NOMO-1 (cell line): ENCODE results near the gene DEPDC4.

Source experiments
- DNase-seq, 2 experiments: peaks; one replicate each; lab custom pipeline; 2025; ENCODE audit not compliant: unreplicated experiment in 2 of 2; lab: John Stamatoyannopoulos, UW

DEPDC4 gene

GRCh38 chr12:100219328-100220109, 47.4 kb downstream of the DEPDC4 start:
- DNase-seq: no peak

GRCh38 chr12:100216337-100216736, 50.5 kb downstream of the DEPDC4 start:
- no peak for DNase-seq

- DNase-seq: peak in 1 of 2 experiments; percentile 33
Observed at GRCh38 chr12:100215209-100215608, 51.7 kb downstream of the DEPDC4 start.

DNA sequence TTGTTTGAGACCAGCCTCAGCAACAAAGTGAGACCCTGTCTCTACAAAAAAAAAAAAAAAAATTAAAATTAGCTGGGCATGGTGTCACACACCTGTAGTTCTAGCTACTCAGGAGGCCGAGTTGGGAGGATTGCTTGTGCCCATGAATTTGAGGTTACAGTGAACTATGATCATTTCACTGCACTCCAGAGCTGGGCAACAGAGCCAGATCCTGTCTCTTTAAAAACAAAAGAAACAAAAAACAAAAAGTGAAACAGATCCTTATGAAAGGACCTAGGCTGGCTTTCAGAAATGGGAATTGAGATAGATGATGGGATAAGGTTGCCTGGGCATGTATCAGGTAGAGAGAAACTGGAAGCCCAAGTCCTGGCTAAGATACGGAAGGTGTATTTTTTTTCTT, 52.4 kb downstream of the DEPDC4 start:
- no peak for DNase-seq

GRCh38 chr12:100213016-100213891, 53.6 kb downstream of the DEPDC4 start:
- DNase-seq: no peak

- DNase-seq: no peak
Observed at GRCh38 chr12:100211698-100212097, 55.2 kb downstream of the DEPDC4 start.

- DNase-seq: no peak
Observed at GRCh38 chr12:100208834-100209233, 58.0 kb downstream of the DEPDC4 start.

GRCh38 chr12:100207311-100207710, 59.6 kb downstream of the DEPDC4 start:
- DNase-seq: no peak

DNA sequence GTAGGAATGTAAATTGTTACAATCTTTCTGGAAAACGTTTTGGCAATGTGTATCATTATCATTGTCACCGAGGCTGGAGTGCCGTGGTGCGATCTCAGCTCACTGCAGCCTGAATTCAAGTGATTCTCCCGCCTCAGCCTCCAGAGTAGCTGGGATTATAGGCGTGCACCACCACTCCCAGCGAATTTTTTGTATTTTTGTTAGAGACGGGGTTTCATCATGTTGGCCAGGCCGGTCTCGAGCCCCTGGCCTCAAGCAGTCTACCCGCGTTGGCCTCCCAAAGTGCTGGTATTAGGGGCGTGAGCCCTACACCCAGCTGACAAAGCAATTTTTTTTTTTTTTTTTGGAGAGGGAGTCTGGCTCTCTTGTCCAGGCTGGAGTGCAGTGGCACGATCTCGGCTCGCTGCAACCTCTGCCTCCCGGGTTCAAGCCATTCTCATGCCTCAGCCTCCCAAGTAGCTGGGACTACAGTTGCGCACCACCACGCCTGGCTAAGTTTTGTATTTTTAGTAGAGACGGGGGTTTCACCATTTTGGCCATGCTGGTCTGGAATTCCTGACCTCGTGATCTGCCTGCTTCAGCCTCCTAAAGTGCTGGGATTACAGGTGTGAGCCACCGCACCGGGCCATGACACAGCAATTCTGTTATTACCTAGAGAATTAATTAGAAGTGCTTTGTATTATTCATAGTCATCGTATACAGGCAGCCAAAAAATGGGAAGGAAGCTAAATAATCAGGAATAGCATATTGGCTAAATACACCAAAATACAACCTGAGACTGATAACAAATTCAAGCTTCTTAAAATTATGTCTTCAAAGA, 65.1 kb downstream of the DEPDC4 start:
- DNase-seq: no peak

GRCh38 chr12:100200463-100201181, 66.3 kb downstream of the DEPDC4 start, which contains the start of gene ACTR6:
ACTR6 (plus strand) TSS chr12:100200815; CDS start chr12:100200852, 37 bp downstream.
- DNase-seq: peak; percentile 92 to 93

GRCh38 chr12:100199347-100200149, 67.3 kb downstream of the DEPDC4 start:
- peak; percentile 9 to 33 for DNase-seq

- no peak for DNase-seq
Observed at GRCh38 chr12:100199023-100199346, 67.9 kb downstream of the DEPDC4 start.

- DNase-seq: no peak
Observed at GRCh38 chr12:100197486-100197885, 69.4 kb downstream of the DEPDC4 start.

DNA sequence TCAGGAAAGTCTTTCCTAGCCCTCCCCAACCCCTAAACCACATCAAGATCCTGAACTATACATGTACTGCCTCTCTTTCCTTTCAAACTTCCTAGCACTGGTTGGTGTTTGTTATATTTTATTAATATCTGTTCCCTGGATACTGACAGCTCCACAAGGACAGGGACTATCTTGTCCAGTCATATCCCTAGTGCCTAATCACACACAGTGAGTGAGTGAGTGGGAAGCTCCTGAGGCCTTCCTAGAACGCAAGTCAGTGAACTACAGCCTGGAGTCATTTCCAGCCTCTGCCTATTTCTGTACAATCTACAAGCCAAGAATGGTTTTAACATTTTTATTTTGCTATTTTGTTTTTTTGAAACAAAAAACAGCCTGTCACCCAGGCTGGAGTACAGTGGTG, 73.8 kb downstream of the DEPDC4 start:
- no peak for DNase-seq
